ENCODE data around the gene FAS.

- TF ChIP-seq CTCF (IDR thresholded peaks at IDR 0.05) (no peak), POLR2A (IDR thresholded peaks at IDR 0.05) (no peak)
These were observed 41.7 kb downstream of the FAS start for GRCh38 chr10:89032141-89032891.

Data from upper lobe of left lung (tissue), 4 donors.